ENCODE measurements around the gene RTN4R. TPM values are rescaled to one million over a fixed set of nuclear protein-coding genes. Genes with fewer than 3 reads are reported as not detected.
A peak's percentile ranks its signal among the peaks of the same experiment; 100 is the strongest.

Gene RTN4R
- total and polyA plus RNA-seq, 2 experiments from 2014 or later = 5.2 to 5.3 TPM

- H3K9me3 ChIP-seq (ENCODE audit: low read depth) = no peaks in the 10 kb centered on the region
- TF ChIP-seq CTCF (IDR thresholded peaks at IDR 0.05; ENCODE audit: low read depth, low read length) = no peak
- no peaks in the 10 kb centered on the region for H3K36me3 ChIP-seq
- DNase-seq (ENCODE audit: low read depth in 1 of 2, low spot score in 1 of 2) = peak in 1 of 2 donors; percentile 26
- no peaks in the 10 kb centered on the region for H3K27me3 ChIP-seq
- no peak overlapping the region for H3K27ac ChIP-seq
- peaks cover 28% of the 10 kb centered on the region for H3K4me1 ChIP-seq (ENCODE audit: low read depth)
- no peak overlapping the region for H3K4me3 ChIP-seq
Observed at GRCh38 chr22:20240447-20240764, 27.7 kb downstream of the RTN4R start.

GRCh38 chr22:20239676-20240446 is 28.3 kb downstream of the RTN4R start:
- Histone ChIP-seq H3K27me3 (no peaks in the 10 kb centered on the region), H3K27ac (no peak overlapping the region), H3K9me3 (ENCODE audit: low read depth) (no peaks in the 10 kb centered on the region), H3K4me1 (ENCODE audit: low read depth) (peaks cover 23% of the 10 kb centered on the region), H3K4me3 (no peak overlapping the region), H3K36me3 (no peaks in the 10 kb centered on the region)
- TF ChIP-seq CTCF (IDR thresholded peaks at IDR 0.05; ENCODE audit: low read depth, low read length) = no peak
- DNase-seq (ENCODE audit: low read depth in 1 of 2, low spot score in 1 of 2) = no peak

- no peaks in the 10 kb centered on the region for H3K36me3 ChIP-seq
- no peak overlapping the region for H3K4me3 ChIP-seq
- TF ChIP-seq CTCF (IDR thresholded peaks at IDR 0.05; ENCODE audit: low read depth, low read length) = no peak
- H3K27me3 ChIP-seq = no peaks in the 10 kb centered on the region
- H3K9me3 ChIP-seq (ENCODE audit: low read depth) = no peaks in the 10 kb centered on the region
- peak in 1 of 2 donors; percentile 32 for DNase-seq (ENCODE audit: low read depth in 1 of 2, low spot score in 1 of 2)
- H3K27ac ChIP-seq = no peak overlapping the region
- peaks cover 15% of the 10 kb centered on the region for H3K4me1 ChIP-seq (ENCODE audit: low read depth)
Observed at GRCh38 chr22:20238901-20239675, 29.0 kb downstream of the RTN4R start.

GRCh38 chr22:20238536-20238900 is 29.6 kb downstream of the RTN4R start:
- Histone ChIP-seq H3K9me3 (ENCODE audit: low read depth) (no peaks in the 10 kb centered on the region), H3K4me1 (ENCODE audit: low read depth) (peaks cover 12% of the 10 kb centered on the region), H3K36me3 (no peaks in the 10 kb centered on the region), H3K4me3 (no peak overlapping the region), H3K27me3 (no peaks in the 10 kb centered on the region), H3K27ac (no peak overlapping the region)
- TF ChIP-seq CTCF (IDR thresholded peaks at IDR 0.05; ENCODE audit: low read depth, low read length) = peak; percentile 39
- peak in 1 of 2 donors; percentile 67 for DNase-seq (ENCODE audit: low read depth in 1 of 2, low spot score in 1 of 2)

GRCh38 chr22:20237480-20238440 is 30.4 kb downstream of the RTN4R start:
- no peak overlapping the region for H3K4me3 ChIP-seq
- H3K27ac ChIP-seq = no peak overlapping the region
- no peaks in the 10 kb centered on the region for H3K27me3 ChIP-seq
- no peak for TF ChIP-seq CTCF (IDR thresholded peaks at IDR 0.05; ENCODE audit: low read depth, low read length)
- H3K36me3 ChIP-seq = no peaks in the 10 kb centered on the region
- H3K9me3 ChIP-seq (ENCODE audit: low read depth) = no peaks in the 10 kb centered on the region
- DNase-seq (ENCODE audit: low read depth in 1 of 2, low spot score in 1 of 2) = no peak
- peaks cover 4% of the 10 kb centered on the region for H3K4me1 ChIP-seq (ENCODE audit: low read depth)
